NCI-H2029 treated with DMSO at 0.1 percent for 48 hours (cell line): ENCODE measurements around the gene DNAJB2.
"Not testable (repeated sequence)": the region's sequence is repeated elsewhere in the genome, so short reads cannot be mapped to it uniquely, and the experiment has no call there.

Experiments
- DNase-seq: peaks from one replicate; lab custom pipeline; 2025; lab: John Stamatoyannopoulos, UW

The DNAJB2 gene

DNA sequence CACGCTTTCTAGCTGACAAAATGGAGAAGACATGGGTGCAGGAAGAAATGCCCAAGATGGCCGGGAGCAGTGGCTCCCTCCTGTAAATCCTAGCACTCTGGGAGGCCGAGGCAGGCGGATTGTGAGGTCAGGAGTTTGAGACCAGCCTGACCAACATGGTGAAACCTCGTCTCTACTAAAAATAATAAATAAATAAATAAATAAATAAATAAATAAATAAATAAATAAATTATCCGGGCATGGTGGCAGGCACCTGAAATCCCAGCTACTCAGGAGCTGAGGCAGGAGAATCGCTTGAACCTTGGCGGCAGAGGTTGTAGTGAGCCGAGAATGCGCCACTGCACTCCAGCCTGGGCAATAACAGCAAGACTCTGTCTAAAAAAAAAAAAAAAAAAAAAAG lies 20.2 kb upstream of the DNAJB2 start:
- not testable (repeated sequence) for DNase-seq

DNA sequence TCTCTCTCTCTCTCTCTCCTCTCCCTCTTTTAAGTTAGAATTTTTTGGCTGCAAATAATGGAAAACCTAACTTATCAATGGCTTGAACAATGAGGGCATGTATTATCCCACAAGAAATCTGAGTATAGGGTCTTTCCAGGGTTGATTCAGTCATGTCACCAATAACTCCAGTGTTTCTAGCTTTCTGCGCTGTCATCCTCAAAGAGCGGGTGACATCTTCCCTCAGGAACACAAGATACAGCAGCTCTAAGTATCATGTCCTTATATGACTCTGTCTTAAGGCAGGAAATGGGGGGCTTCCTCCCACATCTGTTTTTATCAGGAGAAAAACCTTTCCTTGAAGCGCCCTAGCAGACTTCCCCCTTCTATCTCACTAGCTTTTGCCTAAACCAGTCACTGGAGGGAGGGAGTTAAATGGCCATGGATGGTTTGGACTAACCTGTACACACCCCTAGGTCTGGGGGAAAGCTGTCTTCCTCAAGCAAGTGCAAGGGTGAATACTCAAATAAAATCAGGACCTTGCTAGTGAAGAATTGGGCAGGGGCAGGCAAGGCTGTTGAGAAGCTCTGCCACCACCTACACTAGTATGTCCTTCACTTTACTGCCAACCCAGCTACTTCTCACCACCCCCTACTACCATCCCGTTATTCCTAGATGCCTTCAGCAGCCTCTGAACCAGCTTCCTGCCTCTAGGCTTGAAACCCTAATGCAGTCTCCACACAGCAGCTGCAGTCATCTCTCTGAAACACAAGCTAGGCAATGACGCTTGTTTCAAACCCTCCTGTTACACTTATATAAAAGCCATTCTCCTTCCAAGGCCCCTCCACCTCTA lies 17.9 kb upstream of the DNAJB2 start:
- no peak for DNase-seq

DNA sequence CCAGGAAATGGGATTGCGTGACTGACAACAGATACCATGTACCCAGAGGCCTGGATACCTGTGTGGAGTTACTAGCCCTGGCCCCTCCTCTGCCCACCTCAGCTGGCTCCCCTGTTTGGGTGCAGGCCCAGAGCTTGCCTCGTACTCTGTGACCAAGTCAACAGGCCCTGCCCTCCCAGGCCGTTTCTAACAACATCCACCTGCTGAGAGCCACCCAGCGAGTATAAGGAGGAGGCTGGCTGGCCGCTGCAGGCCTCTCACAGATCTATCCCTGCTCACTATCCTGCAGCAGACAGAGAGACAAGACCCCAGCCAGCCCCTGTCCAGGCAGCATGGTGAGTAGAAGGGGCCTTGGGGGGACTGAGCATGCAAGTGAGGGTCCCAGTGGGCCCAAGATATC lies 12.9 kb upstream of the DNAJB2 start:
- DNase-seq, result no peak

DNA sequence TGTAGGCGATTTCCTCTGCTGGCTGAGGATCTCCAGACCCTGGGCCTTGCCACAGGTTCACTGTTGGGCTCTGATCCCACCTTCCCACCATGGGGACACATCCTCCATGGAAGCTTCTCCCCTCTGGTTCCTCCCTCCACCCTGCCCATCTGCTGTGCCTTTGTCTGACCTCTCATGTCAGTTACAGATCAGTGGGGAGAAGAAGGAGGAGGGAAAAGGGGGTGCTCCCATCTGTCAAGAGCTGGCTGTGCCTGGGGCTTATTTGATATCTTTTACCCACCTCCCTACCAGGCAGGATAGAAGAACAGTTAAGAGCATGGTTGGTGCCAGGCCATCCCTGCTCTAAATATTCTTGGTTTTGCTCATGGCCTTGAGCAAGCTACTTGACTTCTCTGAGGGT lies 12.3 kb upstream of the DNAJB2 start:
- no peak for DNase-seq

DNA sequence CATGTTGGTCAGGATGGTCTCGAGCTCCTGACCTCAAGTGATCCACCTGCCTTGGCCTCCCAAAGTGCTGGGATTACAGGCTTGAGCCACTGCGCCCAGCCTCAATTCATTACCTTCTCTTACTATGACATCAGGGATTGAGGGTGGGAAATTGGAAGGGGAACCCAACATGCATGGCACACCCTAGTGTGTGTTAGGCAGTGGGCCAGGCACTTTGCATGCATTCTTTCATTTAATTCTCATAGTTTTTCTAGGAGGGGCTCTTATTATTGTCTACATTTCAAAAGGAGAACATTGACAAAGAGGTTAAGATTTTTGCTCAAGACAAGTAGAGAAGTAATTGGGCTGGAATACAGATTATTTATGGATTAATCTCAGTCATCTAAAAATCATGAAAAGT lies 10.9 kb upstream of the DNAJB2 start:
- no peak for DNase-seq

DNA sequence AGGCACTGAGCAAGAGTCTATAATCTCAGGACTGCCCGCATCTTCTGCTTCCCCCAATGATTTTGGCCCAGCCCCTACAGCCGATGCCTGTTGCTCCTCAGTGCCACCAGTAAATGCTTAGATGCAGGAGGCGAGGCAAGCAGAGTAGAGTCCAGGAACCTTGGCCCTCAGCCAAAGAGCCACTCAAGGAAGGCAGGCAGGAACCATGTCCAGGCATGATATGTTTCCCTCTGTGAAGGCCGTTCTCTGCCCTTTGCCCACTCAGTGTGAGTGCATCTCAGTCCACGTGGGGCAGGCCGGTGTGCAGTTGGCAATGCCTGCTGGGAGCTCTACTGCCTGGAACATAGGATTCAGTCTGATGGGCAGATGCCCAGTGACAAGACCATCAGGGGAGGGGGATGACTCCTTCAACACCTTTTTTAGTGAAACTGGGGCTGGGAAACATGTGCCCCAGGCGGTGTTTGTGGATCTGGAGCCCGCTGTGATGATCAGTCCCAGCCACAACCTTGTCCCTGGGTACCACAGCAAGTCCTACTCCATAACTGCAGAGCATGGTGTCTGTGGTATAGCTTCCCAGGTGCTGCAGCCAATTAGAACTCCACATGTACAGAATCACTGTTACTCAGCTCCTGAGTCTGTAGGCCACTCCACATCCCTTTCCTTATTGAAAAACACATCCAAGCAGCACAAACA lies 9.7 kb upstream of the DNAJB2 start:
- peak; percentile 31 for DNase-seq

DNA sequence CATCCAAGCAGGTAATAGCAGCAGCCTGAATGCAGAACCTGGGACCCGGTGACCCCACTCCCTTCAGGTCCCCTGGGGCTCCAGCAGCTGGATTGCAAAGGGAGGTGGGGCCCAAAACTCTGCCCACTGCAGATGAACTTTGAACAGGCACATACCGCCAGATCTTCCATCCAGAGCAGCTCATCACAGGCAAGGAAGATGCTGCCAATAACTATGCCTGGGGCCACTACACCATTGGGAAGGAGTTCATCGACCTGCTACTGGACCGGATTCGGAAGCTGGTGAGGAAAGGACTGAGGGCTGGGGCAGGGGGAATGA lies 9.2 kb upstream of the DNAJB2 start:
- no peak for DNase-seq

DNA sequence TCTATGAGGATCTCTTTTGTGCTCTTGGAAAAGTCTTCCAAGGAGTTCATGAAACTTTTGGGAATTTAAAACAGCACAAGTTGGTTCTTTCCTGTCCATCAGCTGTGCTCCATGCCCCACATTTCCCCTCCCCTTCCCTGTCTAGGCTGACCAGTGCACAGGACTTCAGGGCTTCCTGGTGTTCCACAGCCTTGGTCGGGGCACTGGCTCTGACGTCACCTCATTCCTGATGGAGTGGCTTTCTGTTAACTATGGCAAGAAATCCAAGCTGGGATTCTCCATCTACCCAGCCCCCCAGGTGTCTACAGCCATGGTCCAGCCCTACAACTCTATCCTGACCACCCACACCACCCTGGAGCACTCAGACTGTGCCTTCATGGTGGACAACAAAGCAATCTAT lies 8.1 kb upstream of the DNAJB2 start:
- DNase-seq, result no peak

DNA sequence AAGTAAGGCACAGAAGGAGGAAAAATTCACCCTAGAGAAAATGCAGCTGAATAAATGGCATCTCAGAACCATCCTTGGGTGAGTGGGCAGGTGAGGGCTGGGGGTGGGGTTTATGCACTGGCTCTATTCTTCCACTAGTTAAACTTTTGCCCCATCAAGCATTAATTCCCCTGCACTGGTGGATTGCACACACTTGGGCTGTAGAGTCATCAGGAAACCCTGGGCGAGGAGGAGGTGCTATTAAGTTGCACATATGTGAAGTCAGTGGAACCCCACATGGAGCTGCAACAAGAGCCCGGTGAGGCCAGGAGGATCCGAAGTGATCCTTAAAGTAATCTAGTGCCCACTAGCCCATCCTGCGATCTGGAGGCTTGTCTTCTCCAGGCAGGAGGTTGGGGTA lies 6.8 kb upstream of the DNAJB2 start:
- no peak for DNase-seq

DNA sequence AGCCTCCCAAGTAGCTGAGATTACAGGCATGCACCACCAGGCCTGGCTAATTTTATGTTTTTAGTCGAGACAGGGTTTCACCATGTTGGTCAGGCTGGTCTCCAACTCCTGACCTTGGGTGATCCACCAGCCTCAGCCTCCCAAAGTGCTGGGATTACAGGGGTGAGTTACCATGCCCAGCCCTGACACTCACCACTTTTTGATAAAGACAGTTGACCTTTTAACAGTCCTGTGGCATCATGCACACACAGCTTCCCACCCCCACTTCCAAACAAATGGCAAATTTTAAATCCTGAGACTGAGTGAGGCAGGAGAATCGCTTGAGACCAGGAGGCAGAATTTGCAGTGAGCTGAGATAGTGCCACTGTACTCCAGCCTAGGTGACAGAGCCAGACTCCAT lies 6.2 kb upstream of the DNAJB2 start:
- no peak for DNase-seq

DNA sequence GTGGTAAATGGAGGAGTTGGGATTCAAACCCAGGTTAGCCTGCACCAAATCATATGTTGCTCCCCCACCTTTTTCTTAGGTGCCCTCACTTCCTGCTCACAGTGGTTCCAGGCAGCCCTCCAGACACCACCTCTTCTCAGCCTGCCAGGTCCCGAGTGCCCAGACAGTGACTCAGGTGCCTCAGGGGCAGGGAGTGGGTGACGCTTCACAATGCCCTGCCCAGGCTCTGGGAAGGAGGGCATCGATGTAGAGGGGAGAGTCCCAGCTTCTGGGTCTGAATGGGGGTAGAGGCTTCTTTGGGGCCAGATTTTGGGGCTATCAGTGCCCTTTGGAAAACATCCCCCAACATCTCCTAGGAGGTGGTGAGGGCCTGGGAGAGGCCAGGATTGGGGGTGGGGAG lies 5.2 kb upstream of the DNAJB2 start:
- no peak for DNase-seq

DNA sequence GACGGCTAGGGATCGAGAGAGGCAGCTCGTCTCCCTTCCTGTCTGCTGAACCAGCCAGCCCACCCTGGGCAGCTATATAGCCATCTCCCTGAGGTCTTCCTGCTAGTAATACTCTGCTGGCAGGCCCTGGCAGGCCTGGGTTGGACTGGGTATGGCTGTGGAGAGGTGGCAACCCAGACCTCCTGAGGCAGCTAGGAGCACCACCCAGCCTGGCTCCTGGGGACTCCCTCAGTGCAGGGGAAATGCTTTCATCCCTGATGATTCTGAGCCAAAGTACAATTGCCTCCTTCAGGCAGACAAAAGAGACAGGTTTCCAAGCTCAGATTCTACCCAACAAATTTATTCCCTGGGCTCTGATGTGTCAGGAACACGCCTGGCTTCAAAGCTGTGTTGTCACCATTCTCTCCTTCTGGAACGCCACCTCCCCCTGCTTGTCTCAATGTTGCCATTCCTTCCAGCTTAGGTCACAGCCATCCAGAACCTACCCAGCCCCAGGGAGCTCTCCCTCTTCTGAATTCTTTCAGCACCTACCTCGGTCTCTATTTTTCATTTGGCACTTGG lies 4.7 kb upstream of the DNAJB2 start:
- DNase-seq, result no peak

DNA sequence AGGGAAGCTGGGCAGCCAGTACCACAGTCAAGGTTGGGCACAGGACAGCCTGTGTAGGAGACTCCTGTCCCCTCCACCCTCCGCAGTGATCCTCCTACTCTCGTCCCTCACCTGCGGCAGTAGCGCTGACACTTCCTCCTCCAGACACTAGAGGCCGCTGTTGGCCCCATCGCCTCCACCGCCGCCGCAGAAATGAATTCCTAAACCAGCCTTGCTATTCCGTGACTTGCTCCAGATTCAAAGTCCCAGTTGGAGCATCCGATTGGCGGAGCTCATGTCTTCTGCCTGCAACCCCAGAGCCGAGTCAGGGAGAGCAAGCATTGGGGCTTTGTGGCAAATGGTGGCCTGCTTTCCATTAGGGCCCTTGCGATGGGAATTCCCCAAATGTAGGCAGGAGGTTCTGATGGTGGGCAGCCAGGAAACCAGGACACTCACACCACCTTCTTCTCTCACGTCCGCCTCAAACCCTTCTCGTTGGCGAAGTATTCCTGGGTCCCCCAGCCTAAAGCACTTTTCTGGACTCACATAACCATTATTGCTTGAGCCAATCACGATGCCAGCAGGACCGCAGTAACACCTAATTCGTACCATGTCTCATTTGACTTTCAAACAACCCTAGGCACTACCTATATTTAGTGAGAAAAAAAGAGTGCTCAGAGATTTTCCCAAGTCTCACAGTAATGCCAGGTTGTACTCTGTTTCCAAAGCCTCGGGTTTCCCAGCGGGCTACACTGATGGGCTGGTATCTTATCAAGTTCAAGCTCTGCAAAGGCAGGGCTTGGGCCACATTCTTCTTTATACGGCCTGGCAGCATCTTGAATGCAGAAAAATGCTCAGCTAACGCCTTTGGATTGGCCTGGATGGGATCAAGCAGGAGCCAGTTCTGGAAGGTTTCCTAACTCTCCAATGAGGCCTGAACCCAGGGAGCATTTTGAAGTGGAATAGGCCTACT lies 1.2 kb upstream of the DNAJB2 start:
- DNase-seq, result peak; percentile 68

DNA sequence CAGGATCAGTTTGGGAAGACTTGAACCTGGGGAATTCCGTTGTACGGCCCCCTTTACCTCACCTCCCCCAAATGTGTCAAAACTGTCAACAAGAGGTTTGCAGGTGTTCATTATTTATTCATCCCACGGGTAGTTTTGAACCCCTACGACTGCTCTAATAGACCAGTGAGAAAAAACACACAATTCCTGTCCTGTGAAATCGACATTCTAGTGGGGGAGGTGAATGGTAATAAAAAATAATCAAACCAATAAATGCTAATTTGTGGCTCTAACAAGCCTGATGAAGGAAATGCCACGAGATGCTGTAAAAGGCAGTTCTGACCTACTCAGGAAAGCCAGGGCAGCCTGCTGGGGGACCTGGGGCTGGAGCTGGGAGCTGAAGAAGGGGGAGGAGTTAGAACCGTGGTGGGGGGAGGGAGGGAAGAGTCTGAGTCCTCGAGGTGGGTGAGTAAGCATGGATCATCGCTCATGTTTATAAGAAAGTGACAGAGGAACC lies 463 bp upstream of the DNAJB2 start:
- DNase-seq, result peak; percentile 42

DNA sequence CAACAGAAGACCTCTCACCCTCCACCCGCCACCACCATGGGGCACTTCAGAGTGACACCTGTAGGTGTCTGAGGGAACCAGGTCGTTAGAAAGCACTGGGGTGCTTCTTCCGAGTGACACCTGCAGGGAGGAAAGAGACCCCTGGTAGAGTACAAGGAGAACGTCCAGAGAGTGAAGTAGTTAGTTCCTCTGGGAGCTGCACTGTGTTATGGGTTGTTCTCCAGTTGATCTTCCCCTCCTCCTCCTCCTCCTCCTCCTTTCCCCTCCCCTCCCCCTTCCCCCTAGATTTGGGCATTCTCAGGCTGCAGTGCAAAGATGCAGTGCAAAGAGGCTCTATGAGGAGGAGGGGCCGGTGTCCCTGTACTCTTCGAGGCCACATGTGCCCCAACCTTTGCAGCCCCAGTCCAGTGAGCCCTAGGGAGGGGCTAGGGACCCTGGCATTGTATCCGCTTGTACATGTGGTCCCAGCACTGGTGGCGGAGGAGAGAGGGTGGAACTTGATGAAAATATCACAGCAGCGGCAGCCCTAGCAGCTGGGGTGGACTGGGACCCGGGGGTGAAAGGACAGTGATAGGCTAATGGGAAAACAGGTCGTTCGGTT lies 850 bp downstream of the DNAJB2 start:
- no peak for DNase-seq

DNA sequence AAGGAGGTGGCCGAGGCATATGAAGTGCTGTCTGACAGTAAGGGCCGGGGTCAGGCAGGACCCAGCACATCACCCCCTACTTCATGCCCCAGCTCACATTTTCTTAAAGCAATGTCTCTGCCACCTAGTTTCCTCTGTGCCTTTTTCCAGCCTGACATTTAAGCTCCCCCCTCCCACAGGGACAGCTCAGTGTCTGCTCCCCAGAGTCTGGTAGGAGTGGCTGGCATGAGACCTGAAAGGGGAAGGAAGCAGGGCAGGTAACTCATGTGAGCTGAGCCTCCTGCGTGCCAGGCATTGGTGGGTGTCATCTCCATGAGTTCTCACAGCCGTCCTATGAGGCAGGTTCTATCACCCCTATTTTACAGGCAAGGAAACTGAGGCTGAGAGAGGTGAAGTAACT lies 1.5 kb downstream of the DNAJB2 start:
- no peak for DNase-seq

DNA sequence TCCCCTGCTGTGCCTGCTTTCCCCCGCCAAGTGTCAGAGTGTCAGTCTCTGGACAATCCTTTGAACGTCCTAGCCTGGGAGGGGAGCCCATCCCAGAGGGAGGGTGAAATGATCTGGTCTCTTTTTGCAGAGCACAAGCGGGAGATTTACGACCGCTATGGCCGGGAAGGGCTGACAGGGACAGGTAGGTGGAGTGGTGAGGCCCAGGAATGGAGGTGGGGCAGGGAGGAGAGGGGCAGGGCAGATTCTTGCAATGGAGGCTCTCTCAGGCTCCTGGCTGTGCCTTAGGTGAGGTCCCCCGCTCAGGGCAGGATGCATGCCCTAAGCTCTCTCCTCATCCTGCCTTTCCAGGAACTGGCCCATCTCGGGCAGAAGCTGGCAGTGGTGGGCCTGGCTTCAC lies 2.4 kb downstream of the DNAJB2 start:
- no peak for DNase-seq

DNA sequence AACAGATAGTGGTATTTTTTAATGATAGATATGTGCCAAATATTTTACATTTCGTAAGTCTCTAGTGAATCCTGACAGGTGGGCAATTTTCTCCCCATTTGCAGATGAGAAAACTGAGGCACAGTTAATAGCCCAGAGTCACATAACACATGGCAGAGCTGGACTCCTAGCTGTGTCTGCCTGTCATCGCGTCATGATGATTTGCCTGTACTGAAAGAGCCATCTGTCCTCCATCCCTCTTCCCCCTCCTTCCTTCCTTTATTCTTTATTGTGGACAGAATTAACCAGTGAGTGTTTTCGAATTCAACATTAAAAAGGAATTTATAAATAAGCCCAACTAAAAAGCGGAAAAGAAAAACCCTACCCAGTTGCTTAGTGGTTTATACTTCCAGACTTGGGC lies 3.2 kb downstream of the DNAJB2 start:
- no peak for DNase-seq

DNA sequence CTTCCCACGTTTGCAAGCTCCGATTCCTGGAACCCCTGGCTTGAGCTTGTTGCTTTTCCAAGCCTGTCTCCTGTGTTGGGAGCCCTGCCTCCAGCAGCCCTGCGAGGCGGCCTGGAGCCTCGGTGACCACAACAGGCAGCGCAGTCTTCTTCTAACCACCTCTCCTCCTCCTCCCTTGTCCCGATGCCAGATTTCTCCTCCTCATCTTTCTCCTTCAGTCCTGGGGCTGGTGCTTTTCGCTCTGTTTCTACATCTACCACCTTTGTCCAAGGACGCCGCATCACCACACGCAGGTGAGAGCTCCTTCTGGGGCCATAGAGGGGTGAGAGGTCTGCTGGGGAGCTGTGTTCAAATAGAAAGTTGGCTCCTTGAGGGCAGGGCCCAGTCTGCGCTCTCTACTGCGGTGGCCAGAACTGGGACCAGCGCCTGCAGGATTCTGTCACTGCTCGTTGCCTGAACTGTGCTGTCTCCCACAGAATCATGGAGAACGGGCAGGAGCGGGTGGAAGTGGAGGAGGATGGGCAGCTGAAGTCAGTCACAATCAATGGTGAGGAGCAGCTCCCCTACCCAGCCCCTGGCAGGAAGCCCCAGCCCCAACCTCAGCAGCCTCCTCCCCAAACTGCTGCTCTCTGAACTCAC lies 3.9 kb downstream of the DNAJB2 start:
- DNase-seq, result no peak

DNA sequence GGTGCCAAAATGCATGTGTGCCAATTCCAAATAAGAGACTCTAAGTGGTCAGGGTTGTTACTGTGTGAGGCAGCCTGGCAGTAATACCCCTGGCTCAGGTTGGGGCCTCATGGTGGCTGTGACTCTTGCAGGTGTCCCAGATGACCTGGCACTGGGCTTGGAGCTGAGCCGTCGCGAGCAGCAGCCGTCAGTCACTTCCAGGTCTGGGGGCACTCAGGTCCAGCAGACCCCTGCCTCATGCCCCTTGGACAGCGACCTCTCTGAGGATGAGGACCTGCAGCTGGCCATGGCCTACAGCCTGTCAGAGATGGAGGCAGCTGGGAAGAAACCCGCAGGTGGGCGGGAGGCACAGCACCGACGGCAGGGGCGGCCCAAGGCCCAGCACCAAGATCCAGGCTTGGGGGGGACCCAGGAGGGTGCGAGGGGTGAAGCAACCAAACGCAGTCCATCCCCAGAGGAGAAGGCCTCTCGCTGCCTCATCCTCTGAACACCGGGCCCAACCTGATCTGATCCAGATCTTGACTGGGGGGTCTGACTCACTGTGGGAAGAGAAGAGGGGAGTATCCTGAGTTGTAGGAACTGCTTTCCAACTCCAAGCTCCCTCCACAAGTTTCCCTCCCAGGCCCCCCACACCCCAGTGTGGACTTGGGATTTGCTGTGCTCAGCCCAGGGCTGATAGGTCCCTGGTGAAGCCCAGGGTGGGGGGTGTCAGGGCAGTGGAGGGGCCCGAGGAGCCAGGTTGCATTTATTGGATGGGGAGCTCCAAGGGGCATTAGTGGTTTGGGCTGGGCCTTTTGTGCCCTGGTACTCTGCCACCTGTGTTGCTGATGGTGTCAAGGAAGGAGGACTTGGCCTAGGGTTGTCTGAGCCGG lies 5.6 kb downstream of the DNAJB2 start:
- no peak for DNase-seq
